IPS-11a (cell line): Measurements from ENCODE around the gene RBMS3.
"Not testable (repeated sequence)": the region's sequence is repeated elsewhere in the genome, so short reads cannot be mapped to it uniquely, and the experiment has no call there.

Source experiments
- H3K4me3 ChIP-seq: one replicate; pipeline ENCODE4 v1.5.1; 2013; ENCODE audit warnings: low read depth, low read length, control low read depth

Gene RBMS3

DNA sequence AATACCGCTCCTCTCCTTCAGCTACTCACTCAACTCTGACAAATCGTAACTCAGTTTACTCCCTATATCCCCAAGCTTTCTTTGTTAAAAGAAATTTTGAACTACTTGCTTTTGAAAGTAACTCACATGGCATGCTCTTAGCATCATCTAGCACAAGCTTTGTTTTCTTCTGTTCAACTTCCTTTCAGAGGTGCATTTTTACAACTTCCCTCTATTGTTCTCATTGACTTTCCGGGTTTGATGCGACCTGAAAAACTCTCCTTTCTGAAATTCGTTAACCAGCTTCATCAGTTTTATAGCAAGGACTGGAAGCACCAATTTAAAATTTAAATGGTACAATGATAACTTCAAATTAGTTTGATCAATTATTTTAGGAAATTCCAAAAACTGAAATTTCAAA, 696.0 kb downstream of the RBMS3 start:
- H3K4me3 ChIP-seq = no peak overlapping the region

DNA sequence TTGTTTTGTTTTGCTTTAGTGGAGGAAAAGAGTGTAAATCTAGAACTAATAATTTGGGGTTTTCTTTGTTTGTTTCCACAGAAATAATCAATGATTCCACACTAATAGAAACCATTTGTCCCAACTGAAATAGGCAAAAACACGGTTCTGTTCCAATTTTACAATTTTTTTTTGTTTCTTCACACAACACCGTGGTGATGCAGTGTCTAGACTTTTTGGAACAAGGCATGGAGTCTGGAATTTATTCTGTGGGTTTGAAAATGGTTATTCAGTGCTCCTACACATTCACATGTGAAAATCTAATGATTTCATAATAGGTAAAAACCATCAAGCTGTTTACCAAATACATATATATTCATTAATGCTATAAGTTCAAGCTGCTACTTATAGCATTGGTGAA, 696.5 kb downstream of the RBMS3 start:
- no peak overlapping the region for H3K4me3 ChIP-seq

DNA sequence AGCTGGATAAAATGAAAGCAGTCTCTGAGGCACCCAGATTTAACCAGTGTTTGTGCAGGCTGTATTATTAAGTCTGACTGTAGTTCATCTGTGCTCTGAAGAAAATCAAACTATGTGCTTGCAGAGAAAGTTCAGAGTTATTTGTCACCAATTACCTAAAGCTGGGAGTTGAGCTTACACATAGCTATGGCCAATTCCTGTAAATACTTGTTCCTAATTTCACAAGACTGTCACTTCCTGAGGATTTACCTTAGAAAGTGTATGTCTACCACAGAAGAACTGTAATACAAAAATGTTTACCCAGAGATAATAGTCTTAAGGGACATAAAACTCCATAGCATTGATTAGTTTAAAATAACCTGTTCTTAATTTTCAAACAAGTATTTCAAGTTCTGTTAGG, 697.2 kb downstream of the RBMS3 start:
- no peak overlapping the region for H3K4me3 ChIP-seq

DNA sequence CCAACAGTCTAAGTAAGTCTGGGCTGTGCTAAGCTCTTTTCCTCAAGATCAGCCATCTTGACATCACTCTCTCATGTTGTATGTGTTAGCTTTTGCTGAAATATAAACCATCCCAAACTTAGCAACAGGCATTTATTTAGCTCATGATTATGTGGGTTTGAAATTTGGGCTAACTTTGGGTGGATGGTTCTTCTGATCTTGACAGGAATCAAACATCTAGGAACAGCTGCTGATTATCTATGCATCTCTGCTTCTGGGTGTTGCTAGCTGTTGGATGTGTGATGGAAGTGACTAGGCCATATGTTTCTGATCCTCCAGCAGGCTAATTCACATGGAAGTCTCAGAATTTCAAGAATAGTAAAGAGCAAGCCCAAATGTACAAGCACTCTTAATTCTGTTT, 710.3 kb downstream of the RBMS3 start:
- H3K4me3 ChIP-seq = no peak overlapping the region

DNA sequence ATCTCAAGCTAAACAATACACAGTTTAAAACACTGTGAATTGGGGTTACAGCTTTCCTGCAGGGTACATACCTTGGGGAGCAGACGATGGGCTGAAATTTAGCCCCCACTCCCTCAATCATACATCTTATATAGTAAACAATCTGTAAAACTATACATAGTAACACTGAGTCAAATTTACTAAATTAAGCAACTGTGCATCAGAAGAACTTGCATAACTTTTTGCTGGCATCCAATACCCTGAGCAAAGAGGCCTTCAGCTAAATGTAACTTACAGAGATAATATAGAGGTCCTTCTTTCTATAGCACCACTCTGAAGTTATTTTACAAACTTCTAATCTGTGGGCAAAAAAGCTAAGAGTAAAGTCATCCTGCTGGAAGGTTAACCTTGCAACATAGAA, 721.9 kb downstream of the RBMS3 start:
- H3K4me3 ChIP-seq = no peak overlapping the region

DNA sequence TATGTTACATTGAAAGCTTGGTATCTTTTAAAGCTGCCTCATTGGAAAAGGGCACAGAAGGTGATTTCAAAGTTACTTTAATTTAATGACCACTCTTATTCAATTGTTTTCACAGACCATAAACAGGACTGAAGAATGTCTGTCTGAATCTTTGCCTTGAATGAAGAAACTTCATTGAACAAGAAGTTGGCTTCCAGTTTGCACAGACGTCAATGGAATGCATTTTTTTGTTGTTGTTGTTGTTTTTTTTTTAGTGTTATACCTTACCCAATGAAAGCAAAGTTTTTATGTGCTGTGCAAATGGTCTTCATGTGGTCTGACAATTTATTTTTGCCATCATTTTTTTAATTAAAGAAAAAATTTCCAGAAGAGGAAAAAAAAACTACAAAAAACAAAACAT, 722.9 kb downstream of the RBMS3 start:
- H3K4me3 ChIP-seq = no peak overlapping the region

DNA sequence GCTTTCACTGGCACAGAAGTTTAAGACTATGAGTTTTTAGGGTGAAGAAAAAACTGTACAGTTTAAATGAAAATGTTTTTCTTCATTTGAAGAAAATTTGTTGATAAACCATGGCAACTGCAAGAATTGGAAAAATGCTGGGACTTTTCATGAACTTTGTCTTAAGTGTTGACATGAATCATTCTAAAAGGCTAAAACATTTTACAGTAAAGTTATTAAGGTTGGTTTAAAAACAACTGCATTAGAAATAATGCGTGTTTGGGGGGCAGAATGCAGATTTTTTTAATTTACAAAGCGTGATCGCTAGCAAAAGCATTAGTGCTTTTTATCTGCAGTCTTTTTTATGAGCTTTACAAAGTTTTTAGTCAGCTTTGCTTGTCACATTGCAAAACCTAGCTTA, 723.6 kb downstream of the RBMS3 start:
- H3K4me3 ChIP-seq = no peak overlapping the region

DNA sequence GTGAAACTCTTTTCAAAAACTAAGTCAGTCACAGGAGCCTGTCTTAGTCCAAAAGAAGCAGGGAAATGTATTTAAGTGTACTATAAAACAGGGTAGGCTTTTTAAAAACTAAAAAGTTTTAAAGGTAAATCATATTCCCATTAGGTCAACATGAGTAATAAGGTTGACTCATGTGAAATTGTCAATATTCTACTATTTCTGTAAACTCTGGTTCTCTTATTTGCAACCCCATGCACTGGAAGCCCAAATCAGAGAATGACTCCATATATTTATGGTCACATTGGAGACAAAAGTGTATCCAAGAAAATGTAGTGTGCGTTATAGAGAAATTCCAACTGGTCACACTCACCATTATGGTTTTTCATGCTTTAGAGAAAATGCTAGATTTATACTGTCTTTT, 725.2 kb downstream of the RBMS3 start:
- no peak overlapping the region for H3K4me3 ChIP-seq

DNA sequence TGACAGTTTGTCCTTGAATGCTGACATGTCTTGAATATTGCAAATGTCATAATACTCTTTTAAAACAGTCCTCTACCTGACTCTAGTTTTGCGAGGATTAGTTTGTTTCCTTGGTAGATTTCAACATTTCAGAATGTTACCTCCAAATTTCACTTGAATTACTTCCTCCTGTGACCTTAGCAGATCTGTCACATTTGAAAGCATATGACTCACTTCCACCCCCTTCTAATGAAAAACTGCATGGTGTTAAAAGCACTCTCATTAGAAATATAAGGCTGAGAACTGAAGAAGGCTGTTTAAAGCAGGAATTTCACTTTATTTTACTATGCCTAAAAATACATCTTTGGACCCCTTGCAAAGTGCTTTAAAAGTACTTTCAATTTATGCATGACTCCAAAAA, 726.8 kb downstream of the RBMS3 start:
- no peak overlapping the region for H3K4me3 ChIP-seq

DNA sequence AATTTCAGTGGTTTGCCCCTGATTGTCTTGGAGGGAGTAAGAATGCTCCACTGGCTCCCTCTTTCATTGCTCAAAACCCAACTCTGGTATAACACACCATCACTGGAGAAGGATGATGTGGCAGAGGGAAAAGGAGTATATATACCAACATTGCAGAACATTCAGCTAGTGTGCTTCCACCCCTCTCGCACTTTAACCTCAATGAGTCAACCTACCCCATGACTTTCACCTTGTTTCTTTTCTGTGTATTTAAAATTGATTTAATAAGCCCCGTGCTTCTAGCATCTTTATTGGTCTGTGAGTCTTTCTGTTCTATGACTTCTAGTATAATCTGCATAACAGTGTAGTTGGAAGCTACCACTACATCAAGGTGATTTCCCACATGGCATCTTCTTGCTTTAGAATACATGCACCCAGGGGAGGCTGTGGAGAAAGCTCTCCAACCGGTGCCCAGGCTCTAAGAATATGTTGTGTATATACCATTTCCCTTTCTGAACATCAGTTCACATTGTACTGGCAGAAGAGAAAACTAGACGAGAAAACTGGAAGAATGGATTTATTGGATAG, 730.4 kb downstream of the RBMS3 start:
- H3K4me3 ChIP-seq = no peak overlapping the region

DNA sequence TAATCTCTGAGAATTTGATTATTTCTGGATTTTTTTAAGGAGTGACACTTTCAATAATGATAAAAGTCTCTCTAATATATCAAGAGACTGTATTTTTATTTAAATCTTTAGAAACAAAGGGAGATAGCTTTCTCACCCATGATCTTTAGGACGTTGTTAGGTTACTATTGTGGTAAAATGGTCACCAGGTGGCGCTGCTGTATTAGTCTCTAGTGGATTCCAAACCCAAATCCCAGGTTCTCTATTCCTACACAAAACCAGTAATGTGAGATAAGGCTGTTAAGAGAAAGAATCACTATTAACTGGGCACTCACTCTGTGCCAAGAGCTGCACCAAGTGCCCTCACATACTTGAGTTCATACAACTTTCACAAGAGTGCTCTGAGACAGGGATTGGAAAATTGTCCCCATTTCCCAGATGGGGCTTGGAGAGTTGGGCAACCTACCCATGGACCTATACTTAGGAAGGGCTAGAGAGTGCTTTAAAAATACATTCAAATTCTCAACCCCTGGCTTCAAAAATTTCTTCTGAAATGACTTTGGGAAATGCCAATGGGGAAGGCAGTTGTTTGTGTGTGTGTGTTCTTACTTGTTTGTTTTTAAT, 732.2 kb downstream of the RBMS3 start:
- H3K4me3 ChIP-seq = no peak overlapping the region

DNA sequence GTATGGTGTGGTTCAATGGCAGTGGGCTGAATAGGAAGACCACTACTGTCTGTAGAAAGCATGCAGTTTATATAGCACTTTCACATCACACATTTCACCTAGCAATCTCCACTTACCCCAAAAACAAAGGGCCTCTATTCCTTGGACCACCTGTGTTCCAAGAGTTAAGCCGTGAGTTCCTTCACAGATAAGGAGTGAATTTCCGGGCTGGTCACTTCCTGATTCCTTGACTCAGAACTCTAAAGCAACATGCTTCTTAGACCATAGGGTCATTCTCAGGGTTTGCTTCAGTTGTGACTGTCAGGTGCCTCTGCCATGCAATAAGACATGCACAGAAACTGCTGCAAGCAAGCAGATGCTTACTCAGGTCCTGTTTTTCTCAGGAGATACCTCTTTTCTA, 737.0 kb downstream of the RBMS3 start:
- H3K4me3 ChIP-seq = no peak overlapping the region

DNA sequence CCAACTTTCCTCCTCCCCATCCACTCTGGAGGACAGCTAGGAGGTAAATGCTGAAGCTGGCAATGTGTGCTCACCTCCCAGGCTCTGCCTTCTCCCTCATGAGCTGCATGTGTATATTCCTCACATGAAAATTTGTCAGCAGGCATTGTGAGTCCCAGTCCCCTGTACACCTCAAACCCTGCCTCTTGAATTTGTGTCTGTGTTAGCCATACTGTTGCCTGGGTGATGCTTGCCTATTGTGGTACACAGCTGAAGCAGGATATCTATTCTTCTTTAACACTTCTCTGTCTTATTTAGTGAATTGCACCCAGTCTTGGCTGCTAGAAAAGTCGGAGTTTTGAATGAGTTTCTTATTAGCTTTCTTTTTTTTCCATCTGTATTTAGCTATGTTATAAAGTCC, 739.5 kb downstream of the RBMS3 start:
- H3K4me3 ChIP-seq = no peak overlapping the region

DNA sequence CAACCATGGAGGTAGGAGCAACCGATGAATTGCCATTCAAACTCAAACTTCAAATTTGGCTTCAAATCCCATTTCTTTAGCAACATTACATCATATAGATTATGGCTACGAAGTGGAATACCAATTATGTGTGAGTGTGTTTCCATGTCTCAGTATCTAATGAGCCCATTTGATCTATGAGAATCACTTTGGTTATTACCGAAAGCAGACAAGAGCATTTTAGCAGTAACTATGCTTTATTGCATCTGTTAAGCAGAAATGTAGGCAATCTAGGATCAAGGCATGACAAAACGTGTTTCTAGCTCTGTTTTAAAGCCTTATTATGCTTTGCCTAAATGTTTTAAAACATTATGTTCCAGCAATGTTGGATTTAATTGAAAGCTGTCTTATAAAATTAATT, 743.6 kb downstream of the RBMS3 start:
- no peak overlapping the region for H3K4me3 ChIP-seq

DNA sequence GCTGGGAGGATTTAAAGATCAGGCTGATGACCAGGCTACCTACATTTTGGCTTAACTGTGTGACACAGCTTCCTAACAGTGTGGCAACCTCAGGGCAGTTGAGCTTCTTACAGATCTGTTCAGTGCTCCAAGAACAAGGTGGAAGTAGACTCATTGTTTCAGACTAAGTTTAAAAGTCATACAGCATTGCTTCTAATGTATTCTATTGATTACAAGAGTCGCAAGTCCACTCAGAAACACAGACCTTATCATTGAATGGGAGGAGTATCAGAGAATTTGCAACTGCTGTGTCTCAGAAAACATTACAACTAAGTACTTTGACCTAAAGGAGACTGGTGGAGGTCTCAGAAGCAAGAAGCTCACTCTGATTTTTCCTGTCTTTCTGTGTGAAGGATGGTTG, 746.0 kb downstream of the RBMS3 start:
- no peak overlapping the region for H3K4me3 ChIP-seq

DNA sequence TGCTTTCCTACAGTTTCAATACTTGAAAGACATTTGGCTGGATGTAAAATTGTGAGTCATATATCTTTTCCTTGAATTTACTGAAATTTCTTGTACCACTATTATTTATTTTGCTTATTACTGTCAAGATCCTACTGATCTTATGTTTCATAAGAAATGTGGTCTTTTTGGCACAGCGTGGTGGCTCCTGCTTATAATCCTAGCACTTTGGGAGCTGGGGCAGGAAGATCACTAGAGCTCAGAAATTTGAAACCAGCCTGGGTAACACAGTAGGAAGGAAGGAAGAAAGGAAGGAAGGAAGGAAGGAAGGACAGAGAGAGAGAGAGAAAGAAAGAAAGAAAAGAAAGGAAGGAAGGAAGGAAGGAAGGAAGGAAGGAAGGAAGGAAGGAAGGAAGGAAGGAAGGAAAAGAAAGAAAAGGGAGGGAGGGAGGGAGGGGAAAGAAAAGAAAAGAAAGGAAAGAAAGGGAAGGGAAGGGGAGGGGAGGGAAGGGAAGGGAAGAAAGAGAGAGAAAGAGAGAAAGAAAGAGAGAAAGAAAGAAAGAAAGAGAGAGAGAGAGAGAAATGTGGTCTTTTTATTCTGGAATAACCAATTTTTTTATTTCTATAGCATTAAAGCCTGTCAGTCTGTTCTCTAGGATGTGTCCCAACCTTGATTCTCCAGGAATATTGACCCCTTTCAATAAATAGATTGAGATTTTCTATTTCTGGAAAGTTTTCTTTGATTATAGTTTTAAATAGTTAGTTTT, 753.5 kb downstream of the RBMS3 start:
- no peak overlapping the region for H3K4me3 ChIP-seq

DNA sequence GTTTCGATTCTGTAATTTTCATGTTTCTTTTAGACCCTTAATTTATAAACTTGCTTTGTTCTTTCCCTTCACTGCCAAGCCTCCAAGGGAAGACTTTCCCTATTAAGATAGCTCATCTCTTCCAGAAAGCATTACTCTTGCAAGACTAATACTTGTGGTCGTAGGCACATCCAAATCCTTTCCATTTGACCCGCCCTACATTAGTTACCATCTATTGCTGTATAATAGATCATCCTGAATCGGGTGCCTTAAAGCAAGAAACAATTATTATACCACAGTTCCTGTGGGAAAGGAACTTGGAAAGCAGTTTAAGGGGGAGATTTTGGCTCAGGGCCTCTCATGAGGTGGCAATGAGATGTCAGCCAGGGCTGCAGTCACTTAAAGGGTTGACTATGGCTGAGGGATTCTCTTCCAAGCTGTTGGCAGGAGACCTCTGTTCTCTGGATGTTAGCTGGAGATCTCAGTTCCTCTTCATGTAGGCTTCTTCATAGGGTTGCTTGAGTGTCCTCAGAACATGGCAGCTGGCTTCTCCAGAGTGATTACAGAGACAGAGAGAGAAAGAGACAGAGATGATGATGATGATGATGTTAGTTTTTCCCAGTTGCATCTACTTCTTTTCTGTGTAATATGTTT, 755.2 kb downstream of the RBMS3 start:
- H3K4me3 ChIP-seq = no peak overlapping the region

DNA sequence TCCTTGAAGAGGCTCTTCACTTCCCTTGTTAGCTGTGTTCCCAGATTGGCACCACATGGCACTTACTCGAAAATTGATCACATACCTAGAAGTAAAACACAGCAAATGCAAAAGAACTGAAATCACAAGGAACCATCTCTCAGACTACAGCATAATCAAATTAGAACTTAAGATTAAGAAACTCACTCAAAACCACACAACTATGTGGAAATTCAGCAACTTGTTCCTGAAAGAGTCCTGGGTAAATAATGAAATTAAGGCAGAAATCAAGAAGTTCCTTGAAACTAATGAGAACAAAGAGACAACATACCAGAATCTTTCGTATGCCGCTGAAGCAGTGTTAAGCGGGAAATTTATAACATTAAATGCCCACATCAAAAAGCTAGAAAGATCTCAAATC, 759.3 kb downstream of the RBMS3 start:
- no peak overlapping the region for H3K4me3 ChIP-seq

DNA sequence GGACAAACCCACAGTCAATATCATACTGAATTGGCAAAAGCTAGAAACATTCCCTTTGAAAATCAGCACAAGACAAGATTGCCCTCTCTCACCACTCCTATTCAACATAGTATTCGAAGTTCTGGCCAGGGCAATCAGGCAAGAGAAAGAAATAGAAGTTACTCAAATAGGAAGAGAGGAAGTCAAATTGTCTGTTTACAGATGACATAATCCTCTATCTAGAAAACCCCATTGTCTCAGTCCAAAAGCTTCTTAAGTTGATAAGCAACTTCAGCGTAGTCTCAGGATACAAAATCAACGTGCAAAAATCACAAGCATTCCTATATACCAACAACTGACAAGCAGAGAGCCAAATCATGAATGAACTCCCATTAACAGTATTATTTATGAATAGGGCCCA, 760.6 kb downstream of the RBMS3 start:
- not testable (repeated sequence) for H3K4me3 ChIP-seq

DNA sequence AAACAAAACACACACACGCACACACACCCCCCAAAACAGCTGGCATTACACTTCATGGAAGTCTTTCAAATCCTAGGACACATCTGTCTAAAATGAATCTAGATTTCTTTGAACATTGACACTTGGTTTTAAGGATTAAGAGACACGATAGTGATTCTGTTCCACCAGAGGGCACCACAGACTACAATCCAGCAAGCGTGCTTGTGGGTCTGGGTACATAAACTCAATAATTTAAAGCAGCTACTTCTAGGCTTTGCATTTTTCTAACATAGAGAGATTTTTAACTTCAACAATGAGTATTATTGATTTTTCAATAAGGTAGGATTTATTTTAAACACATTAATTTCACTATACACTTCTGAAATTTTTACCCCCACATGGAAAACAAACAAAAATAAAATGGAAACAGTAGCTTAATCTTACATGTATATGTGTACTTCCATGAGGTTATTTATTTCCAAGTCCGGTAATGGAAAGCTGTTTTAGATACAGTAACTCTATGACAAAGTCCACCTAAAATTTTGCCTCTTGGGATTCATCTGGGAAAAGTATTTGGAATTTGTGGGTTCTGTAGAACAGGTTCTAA, 761.5 kb downstream of the RBMS3 start:
- H3K4me3 ChIP-seq = no peak overlapping the region

DNA sequence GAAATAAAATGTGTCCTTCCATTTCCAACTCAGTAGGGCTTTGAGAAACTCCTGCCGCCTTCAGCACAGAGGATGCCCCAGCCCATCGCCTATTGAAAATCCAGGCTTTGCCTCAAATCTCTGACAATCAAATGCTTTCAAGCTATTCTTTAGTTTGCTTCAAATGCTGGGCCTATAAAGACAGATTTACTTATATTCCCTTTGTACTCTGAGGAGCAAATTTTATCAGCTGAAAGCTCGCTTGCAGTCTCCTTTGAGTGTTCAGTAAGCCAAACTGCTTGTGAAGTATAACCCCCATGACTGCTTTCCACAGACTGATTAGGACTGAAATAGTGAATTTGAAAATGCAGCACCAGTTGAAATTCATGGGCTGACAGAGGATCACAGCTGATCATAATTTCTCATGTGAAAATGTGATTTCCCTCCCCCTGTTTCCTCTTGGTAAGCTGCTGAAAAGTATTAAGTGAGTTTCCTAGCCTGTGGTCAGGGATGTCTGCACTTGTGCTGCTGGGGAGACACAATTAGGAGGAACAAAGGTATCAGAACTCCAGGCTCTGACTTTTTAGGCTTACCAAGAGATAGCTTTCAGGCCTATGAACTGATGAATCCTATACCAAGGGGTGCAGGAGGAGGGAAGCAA, 762.2 kb downstream of the RBMS3 start:
- H3K4me3 ChIP-seq = no peak overlapping the region
